Hematopoietic multipotent progenitor cell (in vitro differentiated cells): ENCODE data around the gene SHFL. TPM values are rescaled to one million over a fixed set of nuclear protein-coding genes. Genes with fewer than 3 reads are reported as not detected.

ENCODE experiments used
- DNase-seq, 3 donors: peaks; one replicate each; pipeline ENCODE4 v3.0.0-alpha.2; 2011 to 2015; ENCODE audit warnings: low read depth in 2 of 3, low spot score in 2 of 3
- total RNA-seq: library from RNA; depleted of rRNA; stranded (reverse); fragments of >200 nt; gene quantifications from one replicate; pipeline ENCODE4 v1.2.3, GENCODE V29; 2012

Gene SHFL
- total RNA-seq, 1 donor, result 56.8 TPM

DNA sequence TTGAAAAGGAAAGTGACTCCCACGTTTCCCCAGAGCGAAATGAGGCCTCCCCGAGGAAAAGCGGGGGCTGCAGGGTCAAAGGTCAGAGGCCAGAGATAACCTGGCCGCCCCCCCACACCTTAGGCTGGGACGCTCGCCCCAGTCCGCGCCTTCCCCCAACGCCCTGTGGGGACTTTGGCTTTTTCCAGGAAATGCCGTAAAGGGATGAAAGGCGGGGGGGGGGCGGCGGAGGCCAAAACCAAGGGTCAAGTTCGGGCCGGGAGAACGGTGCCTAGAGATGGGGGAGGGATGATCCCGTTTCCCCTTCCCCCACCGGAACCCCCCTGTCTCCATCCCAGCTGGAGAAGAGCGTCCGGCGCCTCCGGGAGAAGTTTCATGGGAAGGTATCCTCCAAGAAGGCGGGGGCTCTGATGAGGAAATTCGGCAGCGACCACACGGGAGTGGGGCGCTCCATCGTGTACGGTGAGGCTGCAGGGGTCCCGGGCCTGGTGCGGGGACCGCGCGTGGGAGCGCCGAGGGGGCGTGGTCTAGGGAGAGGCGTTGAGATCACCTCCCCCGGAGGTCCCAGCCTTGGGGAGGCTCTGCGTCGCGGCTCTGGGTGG is 575 bp downstream of the SHFL start:
- no peak for DNase-seq

DNA sequence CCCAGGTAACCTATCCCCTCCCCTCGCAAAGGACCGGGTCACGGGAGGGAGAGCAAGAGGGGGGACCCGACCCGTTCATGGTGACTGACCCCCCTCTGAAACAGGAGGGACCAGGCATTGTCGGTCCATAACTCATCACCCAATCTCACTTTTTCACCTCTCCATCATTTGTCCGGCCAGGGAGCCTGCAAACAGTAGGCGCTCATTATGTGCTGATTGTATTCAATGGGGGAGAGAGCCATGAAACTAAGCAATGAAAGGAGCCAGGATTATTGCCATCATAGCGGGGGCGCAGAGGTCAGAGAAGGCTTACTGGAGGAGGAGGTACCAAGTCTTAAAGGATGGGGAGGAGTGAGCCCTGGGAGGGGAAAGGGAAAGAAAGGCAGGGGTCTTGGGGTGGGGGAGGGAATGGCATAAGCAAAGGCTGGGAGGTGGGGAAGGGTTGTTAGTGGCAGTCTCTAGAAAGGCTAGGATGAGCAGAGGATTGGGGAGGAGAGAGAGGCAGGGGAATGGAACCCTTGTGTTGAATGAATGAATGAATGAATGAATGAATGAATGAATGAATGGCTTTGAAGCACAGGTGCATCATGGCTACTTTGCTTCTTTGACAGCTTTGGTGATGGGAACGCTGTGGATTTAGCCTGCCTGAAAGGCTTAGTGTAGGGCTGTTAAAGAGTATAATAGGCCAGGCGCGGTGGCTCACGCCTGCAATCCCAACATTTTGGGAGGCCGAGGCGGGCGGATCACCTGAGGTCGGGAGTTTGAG is 1.4 kb downstream of the SHFL start:
- no peak for DNase-seq

DNA sequence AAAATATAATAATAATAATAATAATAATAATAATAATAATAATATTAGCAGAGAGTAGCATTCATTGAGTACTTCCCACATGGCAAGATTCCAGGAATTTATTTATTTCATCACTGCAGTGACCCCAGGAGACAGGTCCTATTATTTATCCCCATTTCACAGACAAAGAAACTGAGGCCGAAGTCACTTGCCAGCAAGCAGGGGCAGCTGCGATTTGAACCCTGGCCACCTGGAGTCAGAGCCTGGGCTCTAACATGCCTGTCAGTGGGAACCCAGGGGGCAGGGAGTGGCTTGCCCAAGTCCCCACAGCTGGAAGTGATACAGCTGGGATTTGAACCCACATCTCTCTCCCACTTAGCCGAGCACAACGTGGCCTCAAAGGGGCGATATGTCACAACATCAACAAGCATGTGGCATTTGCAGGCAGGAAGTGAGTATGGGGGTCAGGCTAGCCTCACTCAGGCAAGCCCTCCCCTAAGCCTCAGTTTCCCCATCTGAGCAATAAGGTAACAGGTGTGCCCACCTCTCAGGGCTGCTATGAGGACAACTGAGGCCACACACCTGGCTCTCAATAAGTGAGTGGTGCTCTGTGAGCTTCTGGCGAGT is 2.9 kb downstream of the SHFL start:
- DNase-seq, result no peak

DNA sequence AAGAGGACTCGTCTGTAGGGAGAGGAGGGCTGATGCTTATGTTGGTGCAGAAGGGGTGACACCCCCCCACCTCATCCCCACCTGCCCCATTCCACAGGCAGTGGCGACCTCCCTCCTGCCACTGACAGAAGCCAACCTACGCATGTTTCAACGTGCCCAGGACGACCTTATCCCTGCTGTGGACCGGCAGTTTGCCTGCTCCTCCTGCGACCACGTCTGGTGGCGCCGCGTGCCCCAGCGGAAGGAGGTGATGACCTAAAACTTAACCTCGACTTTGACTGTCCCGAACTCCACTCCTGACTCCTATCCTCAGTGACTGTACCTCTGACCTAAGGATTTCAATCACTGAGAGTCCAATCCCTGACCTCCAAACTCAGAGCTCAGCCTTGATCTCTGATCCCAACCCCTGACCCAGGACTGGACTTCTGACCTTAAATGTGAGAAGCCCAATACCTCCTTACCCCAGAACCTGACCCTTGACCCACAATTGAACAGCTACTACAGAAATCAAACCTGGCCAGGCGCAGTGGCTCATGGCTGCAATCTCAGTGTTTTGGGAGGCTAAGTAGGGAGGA is 3.8 kb downstream of the SHFL start:
- DNase-seq, result no peak

DNA sequence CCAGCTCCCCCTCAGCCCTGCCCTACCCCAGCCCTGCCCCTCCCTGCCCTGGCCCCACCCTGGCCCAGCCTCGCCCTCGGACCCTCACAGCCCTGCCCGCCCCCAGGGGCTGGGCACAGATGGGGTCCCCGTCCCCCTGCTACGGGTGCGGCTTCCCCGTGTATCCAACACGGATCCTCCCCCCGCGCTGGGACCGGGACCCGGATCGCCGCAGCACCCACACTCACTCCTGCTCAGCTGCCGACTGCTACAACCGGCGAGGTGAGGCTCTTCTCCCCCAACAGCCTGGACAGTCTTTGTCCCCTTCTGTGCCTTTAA is 5.2 kb downstream of the SHFL start:
- no peak for DNase-seq

DNA sequence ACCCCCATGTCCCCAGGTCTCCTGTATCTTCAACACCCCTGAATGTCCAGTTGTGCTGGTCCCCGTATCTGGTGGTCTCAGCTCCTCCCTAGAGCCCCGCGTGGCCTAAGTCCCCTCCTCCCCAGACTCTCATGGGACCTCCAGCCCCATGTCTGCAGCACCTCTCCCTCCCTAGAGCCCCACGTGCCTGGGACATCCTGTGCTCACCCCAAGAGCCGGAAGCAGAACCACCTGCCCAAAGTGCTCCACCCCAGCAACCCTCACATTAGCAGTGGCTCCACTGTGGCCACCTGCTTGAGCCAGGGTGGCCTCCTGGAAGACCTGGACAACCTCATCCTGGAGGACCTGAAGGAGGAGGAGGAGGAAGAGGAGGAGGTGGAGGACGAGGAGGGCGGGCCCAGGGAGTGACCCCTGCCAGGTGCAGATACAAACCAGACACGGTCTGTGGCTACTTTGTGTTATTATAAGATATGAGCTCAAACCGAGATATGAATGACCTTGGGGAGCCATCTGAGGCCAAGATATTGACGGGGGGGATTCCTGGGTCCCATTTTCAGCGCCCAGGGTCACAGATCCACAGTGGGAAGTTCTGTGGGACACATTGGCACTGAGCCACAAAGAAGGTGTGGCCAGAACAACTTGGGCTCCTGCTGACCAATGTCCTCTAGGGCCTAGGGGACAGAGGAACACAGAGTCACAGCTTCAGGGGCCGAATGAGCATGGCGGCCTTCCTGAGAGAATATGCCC is 6.0 kb downstream of the SHFL start:
- no peak for DNase-seq

DNA sequence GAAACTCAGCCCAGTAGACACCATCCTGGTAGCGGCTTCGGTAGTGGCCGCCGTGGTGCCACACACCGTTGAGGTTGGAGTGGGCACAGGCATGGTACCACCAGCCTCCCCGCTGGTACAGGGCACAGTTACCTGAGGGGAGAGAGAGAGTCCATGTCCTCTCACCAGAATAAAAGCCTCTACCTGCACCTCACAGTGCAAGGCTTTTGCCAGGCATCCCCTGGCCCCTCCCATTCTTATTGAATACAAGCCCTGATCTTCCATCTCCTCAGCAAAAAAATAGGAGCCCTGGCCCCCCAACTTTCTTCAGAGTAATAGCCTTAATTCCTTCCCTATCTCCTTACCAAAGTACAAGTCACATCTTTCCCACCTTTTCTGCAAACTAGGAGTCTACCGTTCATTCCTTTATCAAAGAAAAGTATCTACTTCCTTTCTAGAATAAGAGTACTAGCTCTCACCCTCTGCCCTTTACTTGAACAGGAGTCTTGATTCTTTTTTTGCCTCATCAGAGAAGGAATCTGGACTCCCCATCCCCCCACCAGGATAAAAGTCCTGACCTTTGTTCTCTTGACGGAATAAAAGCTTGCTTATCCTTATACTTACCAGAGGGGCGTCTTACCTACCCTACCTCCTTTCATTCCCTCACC is 6.7 kb downstream of the SHFL start:
- no peak for DNase-seq

DNA sequence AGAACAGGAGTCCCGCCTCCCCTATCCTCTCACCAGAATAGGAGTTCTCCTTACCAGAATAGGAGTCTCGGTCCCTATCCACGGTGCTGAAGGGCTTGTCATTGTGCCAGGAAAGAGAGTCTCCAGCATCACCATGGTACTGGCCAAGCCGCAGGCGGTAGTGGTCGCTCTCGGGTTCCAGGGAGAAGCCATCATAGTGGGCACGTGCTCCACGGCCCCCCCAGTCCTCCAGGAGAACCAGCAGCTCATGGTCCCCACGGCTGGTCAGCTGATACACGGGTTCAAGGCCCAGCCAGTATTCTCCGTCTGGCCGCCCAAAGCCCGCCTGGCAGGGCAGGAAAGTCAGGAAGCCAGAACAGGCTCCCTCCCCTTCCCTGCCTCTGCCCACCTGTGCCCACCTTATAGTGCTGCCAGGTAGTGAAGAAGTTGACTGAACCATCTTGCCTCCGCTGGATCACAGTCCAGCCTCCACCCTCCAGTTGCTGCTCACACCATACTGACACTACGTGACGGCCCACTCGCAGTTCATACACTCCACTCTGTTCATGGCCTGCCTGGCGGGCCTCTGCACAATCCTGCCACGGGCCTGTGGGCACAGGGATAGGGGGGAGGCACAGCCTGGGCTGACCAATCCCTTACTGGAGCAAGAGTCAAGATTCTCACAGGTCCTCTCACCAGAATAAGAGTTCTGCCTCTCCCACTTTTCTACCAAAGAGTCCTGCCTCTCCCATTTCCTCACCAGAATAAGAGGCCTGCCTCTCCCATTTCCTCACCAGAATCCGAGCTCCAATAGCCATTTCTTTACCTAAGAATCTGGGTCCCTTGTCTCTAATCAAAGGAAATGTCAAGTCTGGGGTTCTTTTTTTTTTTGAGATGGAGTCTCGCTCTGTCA is 7.4 kb downstream of the SHFL start:
- DNase-seq, result no peak

DNA sequence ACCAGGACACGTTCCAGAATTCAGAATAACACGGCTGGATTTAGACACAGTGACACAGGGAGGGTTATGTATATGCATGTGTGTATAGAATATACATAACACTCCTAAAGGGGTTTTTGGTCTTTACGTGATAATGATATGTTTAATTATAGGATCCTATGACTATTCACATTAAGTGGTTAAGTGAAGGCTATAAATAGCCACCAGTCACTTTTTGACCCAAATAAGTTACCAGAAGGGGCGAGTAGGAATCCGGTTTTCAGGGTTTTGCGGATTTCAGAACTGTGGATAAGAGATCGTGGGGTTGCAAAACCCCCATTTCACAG is 9.5 kb downstream of the SHFL start:
- DNase-seq, result no peak

DNA sequence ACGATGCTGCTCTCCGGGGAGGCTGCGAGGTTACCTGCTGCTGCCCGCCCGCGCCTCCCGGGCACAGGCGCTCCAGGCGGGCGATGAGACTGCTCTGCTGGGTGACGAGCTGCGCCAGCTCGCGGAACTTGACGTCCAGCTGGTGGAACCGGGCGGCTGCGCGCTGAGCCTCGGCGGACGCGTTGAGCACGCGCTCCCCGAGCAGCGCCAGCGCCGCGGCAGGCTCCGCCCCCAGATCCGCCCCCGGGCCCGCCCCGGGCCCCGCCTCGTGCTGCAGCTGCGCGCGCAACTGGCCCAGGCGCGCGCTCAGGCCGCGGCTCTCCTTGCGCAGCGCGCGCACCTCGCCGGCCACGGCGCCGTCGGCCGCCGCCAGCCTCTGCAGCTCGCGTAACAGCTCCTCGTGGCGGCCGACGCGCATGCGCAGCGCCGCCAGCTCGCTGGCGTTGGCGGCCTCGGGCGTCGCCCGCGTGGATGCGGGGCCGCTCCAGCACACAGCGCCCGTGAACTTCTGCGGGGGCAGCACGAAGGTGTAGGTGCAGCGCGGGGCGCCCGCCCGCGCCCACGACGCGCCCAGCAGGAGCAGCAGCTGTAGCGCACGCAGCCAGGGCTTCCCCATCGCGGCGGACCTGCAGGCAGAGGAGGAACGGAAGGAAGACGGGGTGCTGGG is 10.0 kb downstream of the SHFL start:
- peak; percentile 87 to 91 (median 89) for DNase-seq

DNA sequence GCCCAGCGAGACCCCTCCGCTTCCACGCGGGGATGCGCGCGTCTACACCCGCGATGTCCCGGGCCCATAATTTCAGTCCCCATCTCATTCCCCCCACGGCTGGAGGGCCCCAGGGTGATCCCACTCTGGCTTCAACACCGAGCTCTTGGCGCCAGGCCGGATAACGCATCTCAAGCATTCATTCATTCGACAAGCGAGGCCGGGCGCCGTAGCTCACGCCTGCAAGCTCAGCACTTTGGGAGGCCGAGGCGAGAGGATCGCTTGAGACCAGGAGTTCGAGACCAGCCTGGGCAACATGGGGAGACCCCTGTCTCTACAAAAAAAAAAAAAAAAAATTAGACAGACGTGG is 10.5 kb downstream of the SHFL start:
- DNase-seq, result no peak

DNA sequence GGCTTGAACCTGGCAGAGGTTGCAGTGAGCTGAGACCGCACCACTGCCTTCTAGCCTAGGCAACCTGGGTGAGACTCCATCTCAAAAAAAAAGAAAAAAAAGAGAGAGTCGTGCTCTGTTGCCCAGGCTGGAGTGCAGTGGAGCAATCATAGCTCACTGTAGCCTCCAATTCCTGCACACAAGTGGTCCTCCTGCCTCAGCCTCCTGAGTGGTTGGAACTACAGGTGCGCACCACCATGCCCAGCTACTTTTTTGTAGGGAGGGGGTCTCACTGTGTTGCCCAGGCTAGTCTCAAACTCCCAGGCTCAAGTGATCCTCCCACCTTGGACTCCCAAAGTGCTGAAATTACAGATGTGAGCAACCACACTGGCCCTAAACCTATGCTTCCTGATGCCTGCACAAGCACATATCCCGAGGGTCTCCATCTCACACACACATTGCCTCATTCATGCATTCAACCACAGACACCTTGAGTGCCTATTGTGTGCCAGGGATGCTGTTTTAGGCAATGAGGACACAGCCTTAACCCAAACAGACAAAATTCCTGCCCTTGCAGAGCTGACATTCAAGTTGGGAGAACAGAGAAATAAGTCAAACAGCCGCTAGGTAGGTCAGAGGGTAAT is 14.2 kb downstream of the SHFL start:
- no peak for DNase-seq

DNA sequence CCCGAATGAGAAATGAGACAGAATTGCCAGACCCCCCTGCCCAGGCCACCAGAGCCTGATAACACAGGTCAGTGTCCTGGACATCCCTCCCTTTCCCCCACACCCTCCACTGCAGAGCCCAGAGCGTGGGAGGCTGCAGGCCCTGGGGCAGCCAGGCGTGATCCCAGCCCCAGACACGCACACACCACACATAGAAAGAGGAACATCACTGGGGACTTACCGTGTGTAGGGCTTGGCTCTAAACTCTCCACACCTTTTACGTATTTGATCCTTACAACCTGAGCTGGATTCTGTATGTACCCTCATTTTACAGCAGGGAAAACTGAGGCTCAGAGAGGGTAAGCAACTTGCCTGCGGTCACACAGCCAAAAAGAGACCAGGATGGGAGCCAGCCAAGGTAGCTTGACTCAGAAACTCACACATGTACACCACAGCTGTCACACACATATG is 16.7 kb downstream of the SHFL start:
- DNase-seq, result peak in 1 of 3 donors; percentile 44

DNA sequence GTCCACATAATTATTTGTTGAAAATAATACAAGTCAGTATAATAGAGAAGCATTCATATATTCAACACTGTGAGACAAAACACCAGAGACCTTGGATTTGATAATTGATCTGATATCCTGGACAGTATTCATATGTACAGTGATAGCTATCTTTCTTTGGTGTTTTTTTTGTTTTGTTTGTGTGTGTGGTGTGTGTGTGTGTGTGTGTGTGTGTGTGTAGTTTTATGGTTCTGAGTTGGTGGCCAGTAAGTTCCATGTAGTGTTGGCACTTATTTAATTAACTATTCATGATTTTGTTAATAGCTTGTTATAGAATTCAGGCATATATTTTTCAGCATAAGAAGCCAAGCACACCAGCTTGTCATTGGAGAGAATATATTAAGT is 18.0 kb downstream of the SHFL start:
- DNase-seq, result no peak

DNA sequence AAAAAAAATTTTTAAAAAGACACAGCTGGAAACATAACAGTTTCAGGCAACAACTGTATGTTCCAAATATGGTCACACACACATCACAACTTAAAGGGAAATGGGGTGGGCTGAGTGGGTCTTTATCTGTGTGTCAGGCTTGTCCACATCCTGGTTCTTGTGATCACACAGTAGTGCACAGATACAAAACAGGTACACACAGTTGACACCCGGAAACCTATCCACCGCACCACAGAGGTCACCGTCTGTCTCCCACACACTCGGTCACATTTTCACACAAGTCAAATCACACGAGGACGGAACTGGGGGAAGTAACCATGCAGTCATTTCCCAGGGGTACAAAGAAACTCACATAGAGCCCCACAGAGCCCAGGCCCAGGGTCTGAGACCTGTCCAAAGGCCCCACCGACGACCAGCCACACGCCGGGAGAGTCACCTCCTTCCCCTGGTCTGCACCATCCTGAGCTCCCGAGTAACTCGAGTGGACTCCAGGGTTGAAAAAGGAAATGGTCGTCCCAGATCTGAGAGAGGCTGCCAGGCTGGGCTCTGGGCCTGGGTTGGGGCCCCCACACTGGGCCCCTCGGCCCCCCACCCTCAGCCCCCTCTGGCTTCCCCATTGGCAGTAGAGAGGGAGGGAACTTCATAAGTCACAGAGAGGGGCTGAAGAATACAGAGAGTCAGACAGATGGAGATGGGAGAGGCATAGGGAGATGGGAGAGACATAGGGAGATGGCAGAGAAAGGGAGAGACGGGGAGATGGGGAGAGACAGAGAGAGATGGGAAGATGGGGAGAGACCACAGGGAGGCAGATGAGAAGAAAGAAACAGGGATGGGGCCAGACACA is 18.8 kb downstream of the SHFL start:
- DNase-seq, result peak; percentile 59 to 98 (median 93)

DNA sequence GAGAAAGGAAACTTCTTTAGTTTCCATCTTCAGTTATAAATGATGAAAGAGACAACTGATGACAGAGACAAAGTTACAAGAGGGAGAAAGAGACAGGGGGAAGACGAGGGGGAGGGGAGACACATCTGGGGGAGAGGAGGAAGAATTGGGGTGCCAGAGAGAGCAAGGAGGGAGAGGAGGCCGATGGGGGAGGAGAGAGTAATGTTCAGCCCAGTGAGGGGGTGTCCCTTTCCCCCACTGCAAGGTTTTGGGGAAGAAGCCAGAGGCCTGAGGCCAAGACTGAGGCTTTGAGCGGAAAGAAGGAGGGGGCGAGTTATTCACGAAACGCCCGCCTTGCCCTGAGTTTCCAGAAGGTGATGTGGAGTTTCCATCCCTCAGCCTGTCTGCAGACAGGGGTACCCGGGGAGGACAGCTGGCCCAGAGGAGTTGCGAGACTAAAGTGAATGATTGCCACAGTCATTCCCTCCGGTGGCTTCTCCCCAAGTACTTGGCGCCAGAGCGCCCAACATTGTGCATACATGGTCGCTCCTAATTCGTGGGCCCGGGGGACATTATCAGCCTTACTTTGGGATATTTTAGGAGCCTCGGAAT is 19.5 kb downstream of the SHFL start:
- DNase-seq, result peak in 2 of 3 donors; percentile 61 to 85

DNA sequence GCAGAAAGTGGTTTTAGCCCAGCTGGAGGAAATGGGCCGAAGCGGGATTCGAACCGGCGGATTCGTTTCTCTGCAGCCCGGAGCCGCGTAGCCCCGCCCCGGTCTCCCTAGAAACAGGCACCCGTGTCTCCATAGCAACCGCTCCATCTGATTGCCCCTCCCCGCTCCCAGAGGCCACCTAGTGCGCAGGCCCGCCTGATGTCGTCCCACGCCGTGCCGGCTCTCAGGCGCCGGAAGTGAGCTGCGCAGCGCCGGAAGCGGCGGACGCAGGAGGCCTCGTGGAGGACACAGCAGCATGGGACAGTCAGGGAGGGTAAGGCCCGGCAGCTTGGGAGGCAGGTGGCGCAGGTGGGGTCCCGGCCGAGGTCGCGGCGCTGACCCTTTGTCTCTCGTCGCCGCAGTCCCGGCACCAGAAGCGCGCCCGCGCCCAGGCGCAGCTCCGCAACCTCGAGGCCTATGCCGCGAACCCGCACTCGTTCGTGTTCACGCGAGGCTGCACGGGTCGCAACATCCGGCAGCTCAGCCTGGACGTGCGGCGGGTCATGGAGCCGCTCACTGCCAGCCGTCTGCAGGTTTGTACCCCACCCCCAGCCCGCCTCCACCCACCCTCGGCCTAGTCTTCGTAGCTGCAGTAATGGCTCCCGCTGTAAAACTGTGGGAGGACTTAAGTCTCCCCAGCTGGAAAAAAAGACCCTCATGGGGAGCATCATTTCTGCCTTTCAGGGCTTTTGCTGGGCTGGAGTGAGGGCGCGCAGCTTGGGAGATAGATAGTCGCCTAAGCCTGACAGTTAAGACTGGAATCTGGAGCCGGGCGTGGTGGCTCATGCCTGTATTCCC is 20.2 kb downstream of the SHFL start, which contains the start of gene PPAN:
PPAN (plus strand) TSS at position 263 of the 837 bp plus-strand sequence; CDS start at position 296, 33 bp downstream.
- DNase-seq, result peak; percentile 96 to 99 (median 98)
